ENCODE measurements around the gene ITIH1.

The ITIH1 gene

DNA sequence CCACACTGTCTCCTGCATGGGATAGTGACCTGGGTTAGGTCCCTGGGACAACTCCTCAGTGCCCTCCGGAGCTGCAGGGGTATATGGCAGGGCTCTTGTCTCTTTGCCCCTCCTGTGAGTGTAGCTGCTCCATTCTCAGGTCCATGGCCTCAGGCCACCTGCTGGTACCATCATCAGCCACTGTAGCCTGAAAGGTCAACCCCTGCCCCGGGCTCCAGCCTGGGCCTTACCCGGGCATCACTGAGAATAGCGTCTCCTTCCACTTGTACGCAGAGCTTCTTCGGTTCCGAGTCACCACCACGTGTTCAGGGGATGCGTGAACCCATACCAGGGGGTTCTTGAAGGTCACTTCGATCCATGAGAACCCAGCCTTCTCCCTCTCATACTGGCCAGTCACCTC lies 39.3 kb downstream of the ITIH1 start:
- DNase-seq (ENCODE audit: low read depth), result no peak

DNA sequence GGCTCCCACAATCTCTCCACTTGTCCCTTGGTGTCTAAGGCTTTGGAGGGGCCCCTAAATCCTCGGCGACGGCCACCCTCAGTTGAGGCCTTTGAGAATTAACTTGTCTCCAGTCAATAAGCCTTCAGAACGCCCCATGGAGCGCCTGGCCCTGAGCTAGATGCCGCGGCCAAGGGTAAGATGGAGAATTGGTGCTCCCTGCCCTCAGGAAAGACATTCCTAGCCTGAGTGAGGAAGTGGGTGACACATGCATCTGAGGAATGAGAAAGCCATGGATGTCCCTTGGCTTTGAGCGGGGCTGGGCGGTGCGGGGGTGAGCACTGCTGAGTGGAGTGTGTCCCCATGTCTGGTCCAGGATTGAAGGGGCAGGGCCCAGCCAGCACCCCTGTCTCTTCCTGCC lies 39.8 kb downstream of the ITIH1 start:
- DNase-seq (ENCODE audit: low read depth), result no peak

DNA sequence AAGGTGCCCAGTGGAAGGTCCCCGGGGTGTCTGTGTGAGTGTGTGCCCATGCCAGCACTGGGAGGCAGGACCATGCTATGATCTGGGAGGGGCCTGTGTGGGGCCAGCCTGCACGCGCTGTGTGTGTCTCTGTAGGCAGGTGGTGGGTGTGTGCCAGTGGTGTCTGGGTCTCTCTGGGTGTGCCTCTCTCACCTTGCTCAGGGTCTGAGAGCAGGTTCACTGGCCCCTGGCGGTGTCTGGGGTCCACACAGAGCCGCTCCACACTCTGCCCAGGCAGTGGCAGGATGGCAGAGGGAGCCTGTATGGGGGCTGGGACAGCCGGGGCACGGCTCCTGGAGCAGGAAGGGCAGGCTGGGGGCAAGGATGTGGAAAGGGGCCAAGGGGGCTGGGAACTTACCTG lies 40.5 kb downstream of the ITIH1 start:
- no peak for DNase-seq (ENCODE audit: low read depth)

DNA sequence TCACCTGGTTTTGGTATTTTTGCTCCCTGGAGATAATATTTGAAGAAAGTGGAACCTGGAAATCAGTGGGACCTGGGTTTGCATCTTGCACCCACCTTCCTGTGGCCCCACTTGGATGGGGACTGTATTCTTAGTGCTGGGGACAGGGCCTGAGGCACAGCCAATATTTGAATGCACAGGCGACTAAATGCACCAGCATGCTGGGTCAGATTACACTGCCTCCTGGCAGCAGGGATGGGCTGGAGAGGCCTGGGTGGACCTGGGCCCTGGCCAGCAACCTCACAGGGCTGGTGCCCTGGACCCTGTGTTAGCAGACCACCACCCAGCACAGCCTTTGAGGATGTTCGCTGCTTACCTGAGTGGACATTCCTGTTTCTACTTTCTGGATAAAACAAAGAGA lies 42.5 kb downstream of the ITIH1 start:
- DNase-seq (ENCODE audit: low read depth), result no peak

DNA sequence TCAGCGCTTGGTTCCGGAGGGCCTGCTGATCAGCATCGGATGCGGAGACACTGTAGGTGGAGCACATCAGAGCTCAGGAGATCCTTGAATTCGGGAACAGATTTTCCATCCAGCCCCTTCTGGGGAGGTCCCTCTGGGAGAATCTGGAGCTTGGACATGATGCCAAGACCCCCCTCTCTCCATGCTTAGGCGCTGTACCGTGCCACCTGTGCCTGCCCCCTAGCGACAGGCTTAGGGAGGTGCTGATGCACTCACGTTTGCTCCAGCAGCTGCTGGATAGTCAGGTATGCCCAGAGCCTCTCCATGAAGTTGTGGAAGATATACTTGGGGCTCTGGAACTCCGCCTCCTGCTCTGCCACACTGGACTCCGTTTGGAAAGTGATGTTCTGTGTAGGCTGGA lies 43.3 kb downstream of the ITIH1 start:
- no peak for DNase-seq (ENCODE audit: low read depth)

DNA sequence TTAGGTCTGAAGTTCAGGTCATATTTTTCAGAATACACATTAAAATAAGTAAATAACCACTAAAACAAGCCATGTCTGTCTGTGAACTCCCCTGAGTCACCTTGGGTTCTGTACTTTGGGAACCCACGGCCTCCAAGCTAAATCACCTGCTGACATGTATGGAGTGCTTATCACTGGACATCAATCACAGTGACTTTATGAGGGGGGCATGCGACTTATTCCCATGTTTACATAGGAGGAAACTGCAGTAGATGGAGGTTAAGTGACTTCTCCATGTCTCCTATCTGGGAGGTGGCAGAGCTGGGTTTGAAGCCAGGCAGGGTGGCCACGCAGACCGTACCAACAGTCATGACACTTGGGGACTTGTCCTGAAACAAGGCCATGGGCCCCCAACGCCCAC lies 45.0 kb downstream of the ITIH1 start:
- DNase-seq (ENCODE audit: low read depth), result no peak

DNA sequence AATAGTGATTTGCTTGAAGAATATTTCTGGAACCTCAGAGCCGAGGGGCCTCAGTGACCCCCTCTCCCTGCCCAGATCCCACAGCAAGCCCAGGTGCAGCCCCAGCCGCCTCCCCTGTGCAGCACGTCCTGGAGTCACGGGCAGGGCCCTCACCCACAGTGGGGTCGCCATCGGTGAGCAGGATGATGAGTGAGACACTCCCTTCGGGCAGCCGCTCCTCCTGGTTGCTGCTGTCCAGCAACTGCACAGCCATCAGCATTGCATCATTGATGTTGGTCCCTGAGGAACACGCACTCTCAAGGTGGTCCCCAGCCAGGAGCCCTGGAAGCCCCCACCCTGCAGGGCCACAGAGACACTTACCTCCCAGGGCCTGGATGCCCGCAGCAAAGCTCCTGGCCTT lies 46.6 kb downstream of the ITIH1 start:
- DNase-seq (ENCODE audit: low read depth), result no peak

DNA sequence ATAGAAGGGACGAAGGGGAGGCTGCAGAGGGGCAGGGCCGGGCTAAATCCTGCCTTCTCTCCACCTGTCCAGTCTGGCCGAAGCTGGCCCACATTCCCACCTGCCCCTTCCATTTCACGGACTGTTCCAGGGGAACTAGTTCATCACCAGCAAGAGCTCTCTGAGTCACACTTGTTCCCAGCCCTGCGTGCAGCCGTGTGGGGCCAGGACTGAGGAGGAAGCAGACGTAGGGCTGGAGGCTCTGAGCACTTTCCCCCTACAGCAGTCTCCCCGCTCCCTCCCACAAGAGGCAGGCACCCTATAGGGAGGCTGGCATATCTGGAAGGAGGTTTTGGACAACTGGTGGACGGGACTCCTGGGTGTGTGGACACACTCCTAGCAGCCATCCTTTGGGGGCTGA lies 50.0 kb downstream of the ITIH1 start:
- DNase-seq (ENCODE audit: low read depth), result no peak

DNA sequence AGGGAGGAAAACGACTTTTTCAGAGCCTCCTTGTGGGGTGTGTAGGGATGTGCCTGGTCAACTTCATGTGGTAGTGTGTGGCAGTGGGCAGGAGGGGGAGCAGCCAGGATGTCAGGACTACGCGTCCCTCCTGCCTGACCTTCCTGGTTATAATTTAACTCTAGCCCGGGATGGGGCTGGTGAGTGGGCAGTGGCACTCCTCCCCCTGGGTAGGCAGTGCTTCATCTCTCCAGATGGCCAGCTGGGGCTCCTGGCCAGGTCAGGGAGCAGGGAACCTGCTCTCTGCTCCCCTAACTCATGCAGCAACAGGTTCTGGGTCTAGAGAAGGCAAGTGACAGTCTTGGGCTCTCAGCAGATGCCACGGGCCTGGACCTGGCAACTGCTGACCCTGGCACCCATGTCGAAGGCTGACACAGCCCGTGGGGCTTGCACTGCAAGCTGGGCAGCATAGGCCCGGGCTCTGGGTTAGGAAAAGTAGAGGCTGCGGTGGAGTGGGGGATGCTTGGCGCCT lies 50.5 kb downstream of the ITIH1 start:
- no peak for DNase-seq (ENCODE audit: low read depth)

DNA sequence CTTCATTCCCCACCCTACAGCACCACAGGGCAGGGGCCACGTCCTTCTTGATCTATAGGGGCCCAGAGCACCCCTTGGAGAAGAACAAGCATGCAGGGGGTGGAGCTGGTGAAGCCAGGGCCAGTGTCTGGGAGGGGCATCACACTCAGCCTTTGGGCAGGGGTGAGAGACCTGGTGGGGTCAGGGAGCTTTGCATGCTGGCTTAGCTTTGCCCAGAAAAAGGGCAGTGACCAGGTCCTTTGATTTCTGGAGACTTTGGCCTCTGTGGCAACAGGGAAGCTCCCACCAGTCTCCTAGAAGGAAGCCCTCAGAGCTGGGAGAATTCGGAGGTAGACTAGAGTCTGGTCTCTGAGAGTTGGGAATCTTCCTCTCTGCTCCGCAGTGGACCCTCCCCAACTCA lies 52.1 kb downstream of the ITIH1 start:
- DNase-seq (ENCODE audit: low read depth), result no peak

DNA sequence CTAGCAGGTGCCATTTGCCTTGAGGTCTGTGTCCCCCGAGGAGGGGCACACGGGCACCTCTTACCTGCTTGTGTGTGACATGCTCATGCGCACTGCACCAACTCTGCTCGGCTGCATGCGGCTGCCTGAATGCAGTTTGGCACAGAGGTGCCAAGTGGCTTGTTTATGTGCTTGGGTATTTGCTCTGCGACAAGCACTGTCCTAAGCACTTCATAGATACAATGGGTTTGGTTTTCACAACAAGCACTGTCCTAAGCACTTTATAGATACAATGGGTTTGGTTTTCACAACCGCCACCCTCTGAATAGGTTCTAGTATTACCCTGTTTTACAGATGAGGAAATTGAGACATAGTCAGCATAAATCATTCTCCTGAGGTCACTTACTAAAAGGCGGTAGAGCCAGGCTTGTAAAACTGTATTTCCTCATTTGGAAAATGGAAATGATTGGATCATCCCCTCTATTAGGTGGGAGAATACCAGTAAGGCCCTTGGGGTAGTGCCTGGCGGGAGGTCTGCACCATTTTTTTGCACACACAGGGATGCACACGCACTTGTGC lies 52.6 kb downstream of the ITIH1 start:
- no peak for DNase-seq (ENCODE audit: low read depth)

DNA sequence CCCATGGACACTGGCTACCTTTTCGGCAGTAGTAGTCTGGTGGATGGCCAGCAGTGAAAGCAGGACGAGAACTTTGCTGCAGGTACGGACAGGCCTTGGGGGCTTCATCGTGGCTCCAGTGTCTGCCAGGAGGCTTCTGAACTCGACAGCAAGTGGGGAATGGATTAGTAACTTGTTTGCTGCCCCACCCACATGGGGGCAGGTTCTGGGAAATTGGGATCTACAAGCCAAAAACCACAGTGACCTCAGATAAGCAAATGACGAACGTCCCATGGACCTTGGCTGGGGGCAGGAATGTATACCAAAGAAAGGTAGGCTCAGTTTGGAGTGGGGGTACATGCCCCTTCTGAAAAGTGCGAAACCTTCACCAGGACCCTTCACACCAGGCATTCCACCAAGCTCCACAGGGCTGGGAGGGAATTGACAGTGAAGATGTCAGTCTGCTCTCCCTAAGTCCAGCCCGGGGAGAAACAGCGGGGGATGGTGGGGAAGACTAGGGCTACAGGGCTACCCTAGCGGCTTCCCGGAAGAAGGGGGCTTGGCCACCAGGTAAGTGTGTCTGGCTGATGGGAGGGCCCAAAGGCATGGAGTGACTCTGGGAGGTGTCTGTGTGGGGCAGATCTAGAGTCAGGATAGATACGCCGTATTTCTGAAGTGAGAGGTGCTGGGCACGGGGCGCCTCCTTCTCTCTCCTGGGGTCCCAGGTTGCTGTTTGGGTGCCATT lies 53.3 kb downstream of the ITIH1 start, which contains the start of gene ITIH4:
Gene ITIH4, minus strand, starts transcription at position 138 of the 724 bp plus-strand sequence. Its CDS starts 30 bp downstream, at position 108.
- no peak for DNase-seq (ENCODE audit: low read depth)

DNA sequence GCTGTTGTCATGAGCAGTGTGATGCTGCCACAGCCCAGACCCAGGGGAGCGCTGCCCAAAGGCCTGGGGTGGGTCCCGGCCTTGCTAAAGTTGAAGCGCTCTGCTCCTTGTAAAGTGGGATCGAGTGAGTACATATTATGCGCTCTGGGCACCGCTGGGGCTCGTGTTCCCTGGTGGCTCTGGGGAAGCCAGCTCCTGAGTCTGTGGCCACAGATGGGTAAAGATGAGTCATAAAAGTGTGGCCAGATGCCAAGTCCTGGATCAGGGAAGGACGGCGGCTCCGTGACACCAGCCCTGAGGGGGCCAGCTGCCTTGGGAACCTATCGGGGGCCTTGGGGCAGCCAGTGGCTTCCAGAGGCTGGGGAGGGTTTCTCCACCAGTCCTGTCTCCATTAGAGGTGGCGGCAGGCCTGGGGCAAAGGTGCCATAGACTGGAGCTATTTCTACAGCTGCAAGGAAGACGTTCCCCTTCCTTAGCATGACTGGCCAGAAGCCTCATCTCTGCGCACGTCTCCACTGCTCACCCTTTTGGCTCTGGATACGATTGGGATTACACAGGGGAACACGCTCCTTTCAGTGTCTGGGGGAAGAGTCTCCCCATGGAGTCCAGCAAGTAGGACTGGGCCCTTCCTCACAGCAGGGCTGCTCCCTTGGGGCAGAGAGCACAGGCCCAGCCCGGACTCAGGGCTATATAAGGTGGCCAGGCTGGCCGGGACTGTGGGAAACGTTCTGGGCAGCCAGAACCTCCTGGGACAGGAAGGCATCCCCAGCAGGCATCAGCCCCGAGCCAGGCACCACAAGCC lies 54.3 kb downstream of the ITIH1 start:
- DNase-seq (ENCODE audit: low read depth), result no peak

DNA sequence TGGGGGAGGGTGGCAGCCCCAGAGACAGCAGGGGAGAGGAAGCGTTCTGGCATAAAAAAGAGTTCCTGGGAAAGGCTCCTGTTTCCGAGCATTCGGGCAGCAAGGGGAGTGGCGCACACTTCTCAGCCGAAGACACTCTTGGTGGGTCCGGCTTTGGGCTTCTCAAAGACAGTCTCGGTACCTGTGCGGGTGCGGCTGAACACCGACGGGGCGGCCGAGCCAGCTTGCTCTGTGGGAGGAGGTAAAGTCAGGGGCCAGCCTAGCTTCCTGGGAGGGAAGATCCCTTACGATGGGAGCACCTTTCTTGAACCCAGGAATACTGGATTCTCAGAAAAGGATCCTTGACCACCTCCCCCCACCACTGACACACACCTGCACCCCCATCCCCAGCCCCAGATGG lies 55.8 kb downstream of the ITIH1 start:
- no peak for DNase-seq (ENCODE audit: low read depth)

DNA sequence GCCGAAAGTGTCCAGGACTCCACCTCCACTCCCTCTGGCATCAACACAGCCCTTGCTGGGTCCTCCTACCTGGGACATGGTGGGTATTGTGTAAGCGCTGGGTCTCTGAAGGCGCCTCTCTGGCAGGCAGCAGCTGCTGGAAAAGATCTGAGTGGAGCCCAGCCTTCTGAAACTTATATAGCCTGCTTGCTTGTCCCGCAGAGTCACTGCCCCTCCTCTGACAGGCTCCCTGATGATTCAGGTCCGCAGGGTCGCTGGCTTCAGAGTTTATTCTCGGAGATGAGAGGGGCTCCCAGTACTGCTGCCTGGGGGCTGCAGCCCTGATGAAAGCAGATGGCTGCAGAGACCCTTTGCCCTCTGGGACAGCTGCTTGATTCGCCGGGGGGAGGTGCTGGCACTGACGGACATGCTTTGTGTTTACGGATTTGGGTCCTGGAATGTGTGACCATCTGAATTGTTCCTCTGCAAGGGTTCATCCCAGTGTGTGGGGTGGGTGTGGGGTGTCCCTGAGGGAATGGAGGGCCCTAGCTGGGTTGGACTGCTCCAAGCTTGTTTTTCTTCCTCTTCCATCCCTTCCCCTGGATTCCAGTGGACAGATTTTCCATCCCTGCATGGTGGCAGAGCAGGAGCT lies 57.6 kb downstream of the ITIH1 start, which contains the start of gene MUSTN1:
Gene MUSTN1, minus strand, starts transcription at position 149 of the 631 bp plus-strand sequence. Its CDS starts 71 bp downstream, at position 78.
- no peak for DNase-seq (ENCODE audit: low read depth)

DNA sequence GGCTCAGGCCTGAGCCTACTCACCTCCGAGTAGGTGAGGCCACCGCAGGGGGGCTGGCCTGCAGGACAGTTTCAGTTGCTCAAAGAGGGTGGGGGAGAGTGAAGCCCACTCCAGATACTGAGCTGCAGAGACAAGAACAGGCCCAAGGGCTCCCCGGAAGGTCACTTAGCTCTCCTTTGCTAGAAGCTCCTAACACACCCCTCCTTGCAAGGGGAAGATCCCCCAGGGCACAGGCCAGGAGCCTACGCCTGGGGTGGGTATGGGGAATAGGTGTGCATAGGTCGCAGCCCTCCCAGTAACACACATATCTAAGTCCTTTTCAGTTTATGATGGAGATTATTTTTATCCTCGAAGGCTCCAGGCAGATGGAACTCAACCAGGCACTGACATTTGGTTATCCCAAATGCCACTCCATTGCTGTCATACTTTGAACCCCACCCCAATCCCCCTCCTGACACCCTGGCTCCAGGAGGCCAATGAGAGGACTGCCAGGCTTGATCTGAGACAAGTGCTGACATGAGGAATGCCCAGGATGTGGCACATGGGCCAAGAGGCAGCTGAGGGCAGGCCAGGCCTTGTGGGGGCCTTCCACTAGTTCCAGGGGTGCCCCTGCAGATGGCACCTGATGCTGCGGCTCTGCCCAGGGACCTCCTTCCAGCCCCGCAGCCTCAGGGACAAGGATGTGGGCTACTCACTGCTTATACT lies 58.5 kb downstream of the ITIH1 start:
- DNase-seq (ENCODE audit: low read depth), result no peak

DNA sequence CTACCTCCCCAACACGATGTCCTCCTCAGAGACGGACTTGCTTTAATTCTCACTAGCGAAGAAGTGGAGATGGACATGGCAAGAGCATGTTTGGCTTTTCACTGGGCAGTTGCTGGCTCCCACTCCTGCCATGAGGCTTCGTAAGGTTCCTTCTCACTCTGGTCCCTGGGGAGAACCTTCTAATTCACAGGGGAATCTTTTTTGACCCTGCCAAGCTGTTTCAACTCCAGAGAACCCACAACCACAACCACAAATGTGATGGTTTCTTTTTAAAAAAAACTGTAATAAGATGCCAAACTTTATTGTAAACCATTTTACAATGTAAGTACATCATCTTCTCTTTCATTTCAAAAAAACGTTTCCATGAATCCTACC lies 59.1 kb downstream of the ITIH1 start:
- no peak for DNase-seq (ENCODE audit: low read depth)

DNA sequence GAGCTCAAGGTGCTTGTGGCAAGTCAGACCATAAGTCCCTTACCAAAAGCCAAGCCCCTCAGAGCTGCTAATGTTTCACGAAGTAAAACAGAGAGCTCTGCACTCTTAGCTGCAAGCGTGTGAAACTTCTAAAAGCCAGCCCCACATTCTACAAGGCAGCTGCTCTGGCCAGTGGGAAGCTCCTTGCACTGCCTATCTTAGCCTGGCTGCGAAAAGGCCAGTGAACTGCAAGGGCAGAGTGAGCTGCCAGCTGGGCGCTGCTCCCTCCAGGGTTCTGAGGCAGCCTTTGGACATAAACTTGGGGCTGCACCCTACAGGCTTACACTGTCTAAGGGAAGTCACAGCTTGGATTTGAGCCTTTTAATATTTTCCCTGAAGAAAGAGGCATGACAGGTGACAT lies 59.6 kb downstream of the ITIH1 start:
- no peak for DNase-seq (ENCODE audit: low read depth)

DNA sequence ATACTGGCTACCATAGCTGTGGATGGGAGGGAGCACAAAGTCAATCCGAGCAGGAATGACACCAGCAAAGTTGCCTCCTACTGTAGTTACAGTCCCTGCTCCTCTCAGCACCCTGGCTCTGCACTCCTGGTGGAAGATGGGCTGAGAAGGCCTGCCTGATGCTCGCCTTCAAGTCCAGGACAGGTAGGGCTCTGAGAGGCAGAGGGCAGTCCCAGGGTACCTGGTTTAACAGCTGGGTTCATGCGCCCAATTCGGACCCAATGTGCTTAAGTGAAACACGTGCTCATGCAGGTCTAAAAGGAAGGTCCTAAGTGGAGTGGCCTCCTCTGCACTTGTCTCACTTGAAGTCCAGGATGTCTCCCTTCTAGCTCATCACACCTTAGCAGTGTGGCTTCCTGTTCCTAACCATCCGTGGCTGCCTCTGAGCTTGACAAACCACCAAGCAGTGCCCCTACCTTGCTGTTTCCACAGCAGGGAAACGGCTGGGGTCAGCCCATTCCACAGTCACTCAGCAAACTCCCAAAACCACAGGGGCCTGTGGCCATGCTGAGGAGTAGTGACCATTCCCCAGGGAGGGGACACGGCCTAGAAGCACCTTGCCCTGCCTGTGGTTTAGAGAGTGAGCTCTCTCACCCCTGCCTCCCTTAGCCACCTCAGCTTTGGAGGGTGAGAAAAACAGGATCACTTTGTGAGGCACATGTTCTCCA lies 61.3 kb downstream of the ITIH1 start:
- no peak for DNase-seq (ENCODE audit: low read depth)

DNA sequence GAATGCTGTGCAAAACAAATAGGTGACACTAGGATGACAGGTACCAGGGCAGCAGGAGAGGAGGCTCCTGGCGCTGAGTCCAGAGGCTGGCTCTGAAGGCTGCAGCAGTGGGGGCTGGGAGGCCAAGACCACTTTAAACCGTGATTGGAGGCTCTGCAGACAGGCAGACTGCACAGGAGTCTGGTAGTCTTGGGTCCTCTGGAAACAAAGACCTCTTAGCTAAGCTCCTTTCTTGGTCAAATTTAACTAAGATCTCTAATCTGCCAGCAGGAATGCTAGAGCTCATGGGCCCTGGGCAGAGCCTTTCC lies 61.8 kb downstream of the ITIH1 start:
- DNase-seq (ENCODE audit: low read depth), result no peak

DNA sequence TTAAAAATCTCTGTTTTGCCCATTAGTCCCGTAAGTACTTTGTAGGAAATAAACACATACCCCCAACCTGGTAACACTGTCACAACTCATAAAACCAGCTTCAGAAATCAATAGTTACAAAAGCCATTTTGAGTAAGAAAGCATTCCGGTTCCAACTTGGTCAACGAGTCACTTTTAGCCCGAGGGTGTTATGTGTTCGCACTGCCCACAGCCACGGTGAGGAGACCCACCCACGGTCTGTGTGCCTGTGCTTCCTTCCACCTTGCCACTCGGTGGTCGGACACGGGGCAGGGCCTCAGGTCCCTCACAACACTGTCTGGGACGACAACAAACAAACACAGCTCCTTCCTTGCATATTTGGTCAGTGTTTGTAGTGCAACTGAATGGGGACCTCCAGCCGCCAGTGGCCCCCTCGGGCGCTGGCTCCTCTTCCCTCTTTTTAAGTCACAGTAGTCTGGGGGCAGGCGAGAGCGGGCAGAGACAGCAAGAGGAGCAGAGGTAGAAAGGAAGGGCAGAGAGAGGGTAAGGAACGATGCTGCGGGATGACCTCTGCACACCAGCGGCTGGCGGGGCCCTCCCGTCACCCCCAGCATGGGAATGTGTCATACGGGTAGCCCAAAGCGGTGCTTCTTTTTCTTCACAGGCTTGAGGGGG lies 62.6 kb downstream of the ITIH1 start:
- DNase-seq (ENCODE audit: low read depth), result no peak
